Coronary artery (tissue), 2 donors: Measurements from ENCODE around the gene COX14.
A peak's percentile ranks its signal among the peaks of the same experiment; 100 is the strongest.

Experiments
- DNase-seq: peaks from one replicate; pipeline ENCODE4 v3.0.0-alpha.2; 2017; ENCODE audit warnings: low spot score
- H3K27ac ChIP-seq, 2 donors: fragments of 200-600 bp; sonication (generic); one replicate each; pipeline ENCODE4 v1.5.1; 2016 to 2019
- H3K4me3 ChIP-seq: fragments of 200-600 bp; sonication (generic); 2 replicates; pipeline ENCODE4 v1.5.1; 2016; ENCODE audit warnings: mild to moderate bottlenecking, moderate library complexity
- CTCF ChIP-seq: fragments of 200-600 bp; sonication (generic); IDR thresholded peaks from one replicate; pipeline ENCODE4 v1.5.1; 2019; ENCODE audit warnings: antibody characterized with exemption

COX14 gene

GRCh38 chr12:50111693-50112455, at the start of gene COX14:
TSS of gene COX14 (plus strand) at chr12:50112236. CDS start at chr12:50120044, 7,808 bp downstream.
- H3K27ac ChIP-seq: peak within 1 kb of the TSS; percentile 95 to 97
- H3K4me3 ChIP-seq: peak within 1 kb of the TSS; percentile 80
- peak; percentile 100 for DNase-seq
- TF ChIP-seq CTCF: peak; percentile 84

GRCh38 chr12:50062728-50063460, 49.1 kb upstream of the COX14 start:
- Histone ChIP-seq H3K27ac (no peak overlapping the region), H3K4me3 (no peak overlapping the region)
- no peak for DNase-seq
- TF ChIP-seq CTCF: no peak

GRCh38 chr12:50065726-50066310, 46.2 kb upstream of the COX14 start:
- peak overlapping the region in 1 of 2 donors; percentile 45 for H3K27ac ChIP-seq
- no peak overlapping the region for H3K4me3 ChIP-seq
- TF ChIP-seq CTCF: no peak
- DNase-seq: no peak

GRCh38 chr12:50066402-50066801, 45.6 kb upstream of the COX14 start:
- H3K4me3 ChIP-seq: no peak overlapping the region
- DNase-seq: no peak
- TF ChIP-seq CTCF: no peak
- peak overlapping the region in 1 of 2 donors; percentile 45 for H3K27ac ChIP-seq

- Histone ChIP-seq H3K4me3 (no peak overlapping the region), H3K27ac (no peak overlapping the region)
- no peak for TF ChIP-seq CTCF
- no peak for DNase-seq
Measured at GRCh38 chr12:50069069-50069468, 43.0 kb upstream of the COX14 start.

- TF ChIP-seq CTCF: no peak
- no peak overlapping the region for H3K27ac ChIP-seq
- no peak overlapping the region for H3K4me3 ChIP-seq
- DNase-seq: no peak
Measured at GRCh38 chr12:50069539-50069938, 42.5 kb upstream of the COX14 start.
